Stomach (tissue), 9 donors: ENCODE measurements around the gene PCDHA5. TPM values are rescaled to one million over a fixed set of nuclear protein-coding genes. Genes with fewer than 3 reads are reported as not detected.

Experiments
- DNase-seq, 2 donors: peaks; one replicate each; pipeline versions ENCODE4 v3.0.0 to v3.0.0-alpha.2; 2013 to 2019
- H3K27ac ChIP-seq, 5 donors: fragments of 200-600 bp in 4 of 5; sonication (generic) in 4 of 5; one replicate each; pipeline ENCODE4 v1.5.1; 2013 to 2019; ENCODE audit warnings: mild to moderate bottlenecking in 1 of 5, moderate library complexity in 1 of 5
- H3K27me3 ChIP-seq, 3 donors: fragments of 200-600 bp; sonication (generic); one replicate each; pipeline ENCODE4 v1.5.1; 2017 to 2019; ENCODE audit warnings: mixed run types in 1 of 3
- H3K36me3 ChIP-seq, 4 donors: fragments of 200-600 bp; sonication (generic); 1 replicate in 3 of 4; 2 replicates in 1 of 4; pipeline ENCODE4 v1.5.1; 2016 to 2019
- H3K4me1 ChIP-seq, 4 donors: fragments of 200-600 bp; sonication (generic); one replicate each; pipeline ENCODE4 v1.5.1; 2016 to 2019
- H3K4me3 ChIP-seq, 4 donors: fragments of 200-600 bp; sonication (generic) in 3 of 4; one replicate each; pipeline ENCODE4 v1.5.1; 2016 to 2019; ENCODE audit warnings: mild to moderate bottlenecking in 1 of 4
- H3K9me3 ChIP-seq, 4 donors: fragments of 200-600 bp; sonication (generic); one replicate each; pipeline ENCODE4 v1.5.1; 2016 to 2019
- EP300 ChIP-seq: sonication (generic); formaldehyde crosslinking; IDR thresholded peaks from one replicate; pipeline ENCODE4 v1.6.1; 2017; ENCODE audit warnings: antibody characterized with exemption
- POLR2A ChIP-seq, 4 donors: fragments of 450-650 bp; IDR thresholded peaks; one replicate each; pipeline ENCODE4 v1.6.1; 2016; ENCODE audit warnings: antibody characterized with exemption in 4 of 4, control low read depth in 2 of 4, mild to moderate bottlenecking in 1 of 4, moderate library complexity in 1 of 4
- POLR2AphosphoS5 ChIP-seq, 3 donors: sonication (generic); formaldehyde crosslinking; IDR thresholded peaks; one replicate each; pipeline ENCODE4 v1.6.1; 2016; ENCODE audit warnings: antibody characterized with exemption in 3 of 3
- WGBS, 5 donors: extraction: QIAGEN DNeasy Blood & Tissue Kit in 3 of 5; methylation state at CpG; one replicate each; pipeline versions ENCODE4 v1.1.5 to v1.1.7; 2013 to 2018; 5-methylcytosine and 5-hydroxymethylcytosine counted together
- intact Hi-C: fragments of 100-400 bp; cut with DNase I; formaldehyde crosslinking; loops from one replicate; pipeline ENCODE4 v1.15.1; 2023; ENCODE audit warnings: low total_unique reads
- polyA plus RNA-seq, 3 donors: library from polyadenylated mRNA; stranded (reverse); fragments of 200-250 nt; gene quantifications; one replicate each; pipeline ENCODE4 v1.2.3, GENCODE V29; 2013
- total RNA-seq, 5 donors: library from RNA; depleted of rRNA; stranded (reverse); fragments of >200 nt; gene quantifications; one replicate each; pipeline versions ENCODE4 v1.1.0 to v1.2.3, GENCODE V29; 2014 to 2016
- TF ChIP-seq, protein P1 (sequence below), 7 experiments: fragments of 450-650 bp in 4 of 7; fragments of 200-600 bp in 3 of 7; sonication (generic) in 3 of 7; IDR thresholded peaks; one replicate each; pipeline ENCODE4 v1.5.1; 2016 to 2019; ENCODE audit warnings: antibody characterized with exemption in 7 of 7, control low read depth in 2 of 7, mild to moderate bottlenecking in 1 of 7
- donor health status: healthy with polysubstance abuse.
- donor health status: Bipolar disorder and iron deficiency.
- donor health status: healthy.

The PCDHA5 gene
- total and polyA plus RNA-seq, 8 donors = 0.12 to 21.9 (median 0.13) TPM; not detected in 5

DNA sequence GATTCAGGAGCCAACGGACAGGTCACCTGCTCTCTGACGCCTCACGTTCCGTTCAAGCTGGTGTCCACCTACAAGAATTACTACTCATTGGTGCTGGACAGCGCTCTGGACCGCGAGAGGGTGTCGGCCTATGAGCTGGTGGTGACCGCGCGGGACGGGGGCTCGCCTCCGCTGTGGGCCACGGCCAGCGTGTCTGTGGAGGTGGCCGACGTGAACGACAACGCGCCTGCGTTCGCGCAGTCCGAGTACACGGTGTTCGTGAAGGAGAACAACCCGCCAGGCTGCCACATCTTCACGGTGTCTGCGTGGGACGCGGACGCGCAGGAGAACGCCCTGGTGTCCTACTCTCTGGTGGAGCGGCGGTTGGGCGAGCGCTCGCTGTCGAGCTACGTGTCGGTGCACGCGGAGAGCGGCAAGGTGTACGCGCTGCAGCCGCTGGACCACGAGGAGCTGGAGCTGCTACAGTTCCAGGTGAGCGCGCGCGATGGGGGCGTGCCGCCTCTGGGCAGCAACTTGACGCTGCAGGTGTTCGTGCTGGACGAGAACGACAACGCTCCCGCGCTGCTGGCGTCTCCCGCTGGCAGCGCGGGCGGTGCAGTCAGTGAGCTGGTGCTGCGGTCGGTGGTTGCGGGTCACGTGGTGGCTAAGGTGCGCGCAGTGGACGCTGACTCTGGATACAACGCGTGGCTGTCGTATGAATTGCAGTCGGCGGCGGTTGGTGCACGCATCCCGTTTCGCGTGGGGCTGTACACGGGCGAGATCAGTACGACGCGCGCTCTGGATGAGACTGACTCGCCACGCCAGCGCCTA is 36.0 kb downstream of the PCDHA5 start:
- TF ChIP-seq POLR2A (IDR thresholded peaks at IDR 0.05) (no peak), EP300 (no peak), POLR2AphosphoS5 (IDR thresholded peaks at IDR 0.05) (no peak)
- TF ChIP-seq, protein P1, sequence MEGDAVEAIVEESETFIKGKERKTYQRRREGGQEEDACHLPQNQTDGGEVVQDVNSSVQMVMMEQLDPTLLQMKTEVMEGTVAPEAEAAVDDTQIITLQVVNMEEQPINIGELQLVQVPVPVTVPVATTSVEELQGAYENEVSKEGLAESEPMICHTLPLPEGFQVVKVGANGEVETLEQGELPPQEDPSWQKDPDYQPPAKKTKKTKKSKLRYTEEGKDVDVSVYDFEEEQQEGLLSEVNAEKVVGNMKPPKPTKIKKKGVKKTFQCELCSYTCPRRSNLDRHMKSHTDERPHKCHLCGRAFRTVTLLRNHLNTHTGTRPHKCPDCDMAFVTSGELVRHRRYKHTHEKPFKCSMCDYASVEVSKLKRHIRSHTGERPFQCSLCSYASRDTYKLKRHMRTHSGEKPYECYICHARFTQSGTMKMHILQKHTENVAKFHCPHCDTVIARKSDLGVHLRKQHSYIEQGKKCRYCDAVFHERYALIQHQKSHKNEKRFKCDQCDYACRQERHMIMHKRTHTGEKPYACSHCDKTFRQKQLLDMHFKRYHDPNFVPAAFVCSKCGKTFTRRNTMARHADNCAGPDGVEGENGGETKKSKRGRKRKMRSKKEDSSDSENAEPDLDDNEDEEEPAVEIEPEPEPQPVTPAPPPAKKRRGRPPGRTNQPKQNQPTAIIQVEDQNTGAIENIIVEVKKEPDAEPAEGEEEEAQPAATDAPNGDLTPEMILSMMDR (IDR thresholded peaks at IDR 0.05) = no peak
- Histone ChIP-seq H3K4me3 (no peak overlapping the region), H3K4me1 (no peaks in the 10 kb centered on the region), H3K36me3 (no peaks in the 10 kb centered on the region), H3K27me3 (peaks cover 0 to 60% (median 4%) of the 10 kb centered on the region in 3 donors), H3K9me3 (peaks cover 16 to 72% (median 62%) of the 10 kb centered on the region in 4 donors), H3K27ac (no peak overlapping the region)
- intact Hi-C loops = no loop called here
- WGBS, 5 donors = 56 to 63% (median 60%) methylated on average over 64 to 94 of the region's 94 CpGs; no CpG with 5 or more reads in 1 of the 5 donors
- DNase-seq = no peak

DNA sequence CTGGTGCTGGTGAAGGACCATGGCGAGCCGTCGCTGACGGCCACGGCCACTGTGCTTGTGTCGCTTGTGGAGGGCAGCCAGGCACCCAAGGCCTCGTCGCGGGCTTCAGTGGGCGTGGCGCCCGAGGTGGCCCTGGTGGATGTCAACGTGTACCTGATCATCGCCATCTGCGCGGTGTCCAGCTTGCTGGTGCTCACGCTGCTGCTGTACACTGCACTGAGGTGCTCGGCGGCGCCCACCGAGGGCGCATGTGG is 36.5 kb downstream of the PCDHA5 start:
- peaks cover 0 to 60% (median 4%) of the 10 kb centered on the region in 3 donors for H3K27me3 ChIP-seq
- TF ChIP-seq POLR2AphosphoS5 (IDR thresholded peaks at IDR 0.05) (no peak), POLR2A (IDR thresholded peaks at IDR 0.05) (no peak), EP300 (no peak)
- TF ChIP-seq, protein P1 (IDR thresholded peaks at IDR 0.05) = no peak
- no peak for DNase-seq
- H3K27ac ChIP-seq = no peak overlapping the region
- H3K4me3 ChIP-seq = no peak overlapping the region
- H3K36me3 ChIP-seq = no peaks in the 10 kb centered on the region
- intact Hi-C loops = no loop called here
- 58 to 74% (median 65%) methylated on average over 11 to 22 of the region's 22 CpGs; no CpG with 5 or more reads in 2 of the 5 donors for WGBS, 5 donors
- peaks cover 21 to 72% (median 64%) of the 10 kb centered on the region in 4 donors for H3K9me3 ChIP-seq
- H3K4me1 ChIP-seq = no peaks in the 10 kb centered on the region

DNA sequence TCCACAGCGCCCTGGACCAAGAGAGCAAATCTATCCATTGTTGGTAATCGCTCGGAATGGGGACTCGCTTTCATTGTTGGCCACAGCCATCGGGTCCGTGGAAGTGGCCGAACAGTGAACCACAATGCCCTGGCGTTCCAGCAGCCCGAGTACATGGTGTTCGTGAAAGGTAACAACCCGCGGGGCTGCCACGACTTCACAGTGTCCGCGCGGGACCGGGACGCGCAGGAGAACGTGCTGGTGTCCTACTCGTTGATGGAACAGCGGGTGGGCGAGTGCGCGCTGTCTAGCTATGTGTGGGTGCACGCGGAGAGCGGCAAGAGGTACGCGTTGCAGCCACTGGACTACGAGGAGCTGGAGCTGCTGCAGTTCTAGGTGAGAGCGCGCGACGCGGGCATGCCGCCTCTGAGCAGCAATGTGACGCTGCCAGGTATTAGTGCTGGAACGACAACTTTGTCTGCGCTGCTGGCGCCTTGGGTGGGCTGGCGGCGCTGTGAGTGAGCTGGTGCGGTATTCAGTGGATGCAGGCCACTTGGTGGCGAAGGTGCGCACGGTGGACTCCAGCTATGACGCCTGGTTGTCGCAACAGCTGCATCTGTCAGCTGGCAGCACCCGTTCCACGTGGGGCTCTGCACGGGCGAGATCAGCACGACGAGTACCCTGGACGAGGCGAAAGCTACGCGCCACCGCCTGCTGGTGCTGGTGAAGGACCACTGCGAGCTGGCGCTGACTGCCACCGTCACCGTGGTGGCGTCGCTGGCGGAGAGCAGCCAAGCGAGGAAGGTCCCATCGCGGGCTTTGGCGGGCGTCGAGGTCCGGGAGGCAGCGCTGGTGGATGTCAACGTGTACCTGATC is 41.3 kb downstream of the PCDHA5 start:
- TF ChIP-seq POLR2AphosphoS5 (IDR thresholded peaks at IDR 0.05) = no peak
- no peak for TF ChIP-seq EP300
- TF ChIP-seq, protein P1 (IDR thresholded peaks at IDR 0.05) = no peak
- no peak for TF ChIP-seq POLR2A (IDR thresholded peaks at IDR 0.05)
- DNase-seq = no peak
- H3K9me3 ChIP-seq = peaks cover 19 to 52% (median 39%) of the 10 kb centered on the region in 4 donors

GRCh38 chr5:140868721-140869554 is 47.5 kb downstream of the PCDHA5 start, which contains the start of gene PCDHA11:
Gene PCDHA11 (plus strand): TSS chr5:140868957. CDS start chr5:140869104, 147 bp downstream.
- Histone ChIP-seq H3K36me3 (no peaks in the 10 kb centered on the region), H3K27me3 (peaks cover 0 to 39% (median 5%) of the 10 kb centered on the region in 3 donors), H3K4me3 (no peak within 1 kb of the TSS), H3K4me1 (no peaks in the 10 kb centered on the region), H3K9me3 (peaks cover 6 to 52% (median 39%) of the 10 kb centered on the region in 4 donors), H3K27ac (no peak within 1 kb of the TSS)
- WGBS, 5 donors = 15 to 28% (median 17%) methylated on average over 39 to 41 of the region's 41 CpGs
- TF ChIP-seq EP300 (no peak), POLR2AphosphoS5 (IDR thresholded peaks at IDR 0.05) (no peak), POLR2A (IDR thresholded peaks at IDR 0.05) (no peak)
- TF ChIP-seq, protein P1 (IDR thresholded peaks at IDR 0.05) = no peak
- peak in 1 of 2 donors; percentile 16 for DNase-seq
- intact Hi-C loops = no loop called here

More for the DNA sequence above, 41.3 kb downstream of the PCDHA5 start:
- Histone ChIP-seq H3K36me3 (no peaks in the 10 kb centered on the region), H3K27ac (no peak overlapping the region), H3K27me3 (peaks cover 0 to 35% (median 4%) of the 10 kb centered on the region in 3 donors), H3K4me1 (no peaks in the 10 kb centered on the region), H3K4me3 (no peak overlapping the region)
- intact Hi-C loops = no loop called here
- WGBS, 5 donors = 44 to 53% (median 47%) methylated on average over 64 to 76 of the region's 76 CpGs
